KMS-11 (cell line): ENCODE results near the gene TBPL1.
"Not testable (repeated sequence)": the region's sequence is repeated elsewhere in the genome, so short reads cannot be mapped to it uniquely, and the experiment has no call there.

Experiments used
- H2AFZ ChIP-seq: fragments of 200-600 bp; sonication (generic); 2 replicates; pipeline ENCODE4 v1.6.1; 2016; ENCODE audit warnings: antibody characterized with exemption, mixed run types, low read depth
- H3K27ac ChIP-seq: fragments of 200-600 bp; sonication (generic); 2 replicates; pipeline ENCODE4 v1.6.1; 2016; ENCODE audit warnings: mild to moderate bottlenecking, mixed run types
- H3K27me3 ChIP-seq: fragments of 200-600 bp; sonication (generic); 2 replicates; pipeline ENCODE4 v1.6.1; 2017; ENCODE audit warnings: mild to moderate bottlenecking, low read depth, mixed run types, moderate library complexity; ENCODE audit not compliant: insufficient read depth
- H3K36me3 ChIP-seq: fragments of 200-600 bp; sonication (generic); 2 replicates; pipeline ENCODE4 v1.6.1; 2017; ENCODE audit warnings: mild to moderate bottlenecking, mixed run types; ENCODE audit not compliant: insufficient read depth
- H3K4me1 ChIP-seq: fragments of 200-600 bp; sonication (generic); 2 replicates; pipeline ENCODE4 v1.6.1; 2016; ENCODE audit warnings: mild to moderate bottlenecking, low read depth, mixed run types; ENCODE audit not compliant: poor library complexity, severe bottlenecking
- H3K4me2 ChIP-seq: fragments of 200-600 bp; sonication (generic); 2 replicates; pipeline ENCODE4 v1.7.0; 2016; ENCODE audit warnings: mild to moderate bottlenecking, mixed run types
- H3K4me3 ChIP-seq: fragments of 200-600 bp; sonication (generic); IDR thresholded peaks from 2 replicates; pipeline ENCODE4 v1.6.1; 2017; ENCODE audit warnings: low read depth, low read length, mixed read lengths; ENCODE audit not compliant: insufficient read depth
- H3K79me2 ChIP-seq: fragments of 200-600 bp; sonication (generic); 2 replicates; pipeline ENCODE4 v1.6.1; 2016; ENCODE audit warnings: low read depth, mixed run types; ENCODE audit not compliant: insufficient read depth
- H3K9ac ChIP-seq: fragments of 200-600 bp; sonication (generic); 2 replicates; pipeline ENCODE4 v1.6.1; 2016; ENCODE audit warnings: mild to moderate bottlenecking, mixed run types
- H4K20me1 ChIP-seq: fragments of 200-600 bp; sonication (generic); 2 replicates; pipeline ENCODE4 v1.6.1; 2016; ENCODE audit warnings: mild to moderate bottlenecking, mixed run types; ENCODE audit not compliant: insufficient read depth
- CTCF ChIP-seq: fragments of 200-600 bp; sonication (generic); conservative IDR thresholded peaks from 2 replicates; pipeline ENCODE4 v1.6.1; 2017; ENCODE audit warnings: low read depth, mild to moderate bottlenecking, antibody characterized with exemption, low read length, moderate library complexity, mixed read lengths

TBPL1 gene

DNA sequence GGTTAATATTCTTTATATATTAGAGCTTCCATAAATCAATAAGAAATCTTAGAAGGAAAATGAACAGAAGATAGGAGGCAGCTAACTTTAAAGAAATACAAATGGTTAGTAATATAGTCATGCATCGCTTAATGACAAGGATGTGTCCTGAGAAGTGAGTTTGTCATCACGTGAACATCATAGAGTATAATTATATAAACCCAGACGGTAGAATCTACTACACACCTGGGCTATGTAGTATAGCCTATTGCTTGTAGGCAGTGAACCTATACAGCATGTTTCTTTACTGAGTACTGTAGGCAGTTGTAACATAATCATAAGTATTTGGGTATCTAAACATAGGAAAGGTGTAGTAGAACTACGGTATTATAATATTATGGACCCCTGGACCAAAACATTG lies 14.3 kb downstream of the TBPL1 start:
- Histone ChIP-seq H4K20me1 (no peaks in the 10 kb centered on the region), H3K9ac (no peak overlapping the region), H3K79me2 (peaks cover 23% of the 10 kb centered on the region; the same call in 1 of the 2 replicates), H3K4me3 (no peak overlapping the region), H3K27ac (no peak overlapping the region), H2AFZ (no peak overlapping the region), H3K4me2 (no peak overlapping the region), H3K36me3 (no peaks in the 10 kb centered on the region), H3K27me3 (no peaks in the 10 kb centered on the region), H3K4me1 (peaks cover 32% of the 10 kb centered on the region)
- no peak for TF ChIP-seq CTCF

- not testable (repeated sequence) for H4K20me1 ChIP-seq, H3K4me3 ChIP-seq, H3K27me3 ChIP-seq, H2AFZ ChIP-seq, H3K9ac ChIP-seq, H3K4me2 ChIP-seq, H3K27ac ChIP-seq, H3K36me3 ChIP-seq
- H3K4me1 ChIP-seq: peaks cover 36% of the 10 kb centered on the region
- peaks cover 18% of the 10 kb centered on the region; the same call in 1 of the 2 replicates for H3K79me2 ChIP-seq
These were observed 14.8 kb downstream of the TBPL1 start for GRCh38 chr6:133967835-133968234.

GRCh38 chr6:133969285-133969920 lies 16.4 kb downstream of the TBPL1 start:
- H3K4me2 ChIP-seq: no peak overlapping the region
- H3K27me3 ChIP-seq: no peaks in the 10 kb centered on the region
- H3K9ac ChIP-seq: no peak overlapping the region
- no peak overlapping the region for H3K4me3 ChIP-seq
- no peaks in the 10 kb centered on the region for H3K36me3 ChIP-seq
- H3K27ac ChIP-seq: no peak overlapping the region
- H3K4me1 ChIP-seq: peaks cover 51% of the 10 kb centered on the region
- no peak overlapping the region for H2AFZ ChIP-seq
- H3K79me2 ChIP-seq: peaks cover 16% of the 10 kb centered on the region; the same call in 1 of the 2 replicates
- no peak for TF ChIP-seq CTCF
- H4K20me1 ChIP-seq: no peaks in the 10 kb centered on the region

DNA sequence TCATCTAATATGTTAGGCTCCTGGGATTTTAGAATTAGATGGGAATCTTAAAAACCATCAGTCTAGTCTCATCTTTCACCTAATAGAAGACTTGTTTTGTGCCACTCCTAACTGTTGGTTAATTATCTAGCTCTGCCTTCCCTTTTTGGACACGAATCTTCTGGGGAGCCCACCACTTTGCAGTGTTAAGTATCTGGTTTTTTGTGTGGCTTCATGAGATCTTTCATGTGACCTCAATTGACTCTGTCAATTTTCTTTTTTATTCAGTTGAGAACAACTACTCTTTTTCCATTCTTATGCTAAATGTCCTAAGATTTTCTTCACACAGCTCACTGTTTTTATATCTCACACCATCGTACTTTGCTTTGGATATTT lies 16.9 kb downstream of the TBPL1 start:
- H3K27me3 ChIP-seq: no peaks in the 10 kb centered on the region
- H3K4me2 ChIP-seq: no peak overlapping the region
- H3K4me1 ChIP-seq: peaks cover 52% of the 10 kb centered on the region
- H3K27ac ChIP-seq: no peak overlapping the region
- no peaks in the 10 kb centered on the region for H4K20me1 ChIP-seq
- H3K4me3 ChIP-seq: no peak overlapping the region
- peaks cover 18% of the 10 kb centered on the region; the same call in 1 of the 2 replicates for H3K79me2 ChIP-seq
- TF ChIP-seq CTCF: no peak
- H3K36me3 ChIP-seq: no peaks in the 10 kb centered on the region
- no peak overlapping the region for H3K9ac ChIP-seq
- no peak overlapping the region for H2AFZ ChIP-seq

- H3K79me2 ChIP-seq: peaks cover 25% of the 10 kb centered on the region; the same call in 1 of the 2 replicates
- H3K4me2 ChIP-seq: no peak overlapping the region
- no peaks in the 10 kb centered on the region for H3K27me3 ChIP-seq
- H3K9ac ChIP-seq: no peak overlapping the region
- peaks cover 44% of the 10 kb centered on the region for H3K4me1 ChIP-seq
- no peaks in the 10 kb centered on the region for H3K36me3 ChIP-seq
- no peak overlapping the region for H3K27ac ChIP-seq
- no peak overlapping the region for H2AFZ ChIP-seq
- H4K20me1 ChIP-seq: no peaks in the 10 kb centered on the region
- H3K4me3 ChIP-seq: no peak overlapping the region
- no peak for TF ChIP-seq CTCF
These were observed 18.8 kb downstream of the TBPL1 start for GRCh38 chr6:133971861-133972260.
